K562 (cell line): ENCODE measurements around the gene LEAP2. TPM values are rescaled to one million over a fixed set of nuclear protein-coding genes. Genes with fewer than 3 reads are reported as not detected.

Experiments used
- ATAC-seq: fragments of 200-7000 bp; cut with Tn5 transposase; 3 replicates; pipeline ENCODE4 v1.9.1; 2020; ENCODE audit warnings: moderate library complexity
- BruUV-seq: library from RNA; stranded (reverse); fragments of 400-500 nt; replicated peaks from 2 replicates; lab custom pipeline; 2021; lab: Mats Ljungman, UMichigan
- CTCF ChIA-PET: fragments of 300-600 bp; formaldehyde crosslinking; extraction: SDS; loops from one replicate; lab custom pipeline; 2021; ENCODE audit warnings: low intra/inter-chr PET ratio; lab: Yijun Ruan, JAX
- POLR2A ChIA-PET: fragments of 300-600, 350-650 bp; sonication (Branson Sonifier 250); formaldehyde crosslinking; extraction: SDS; loops from one replicate; lab custom pipeline; 2021; ENCODE audit warnings: antibody characterized with exemption, inconsistent platforms; lab: Yijun Ruan, JAX
- DNase-seq, 4 experiments: peaks; one replicate each; pipeline versions ENCODE4 v3.0.0 to v3.0.0-alpha.2; 2011 to 2018; ENCODE audit warnings: low spot score in 3 of 4, mixed read lengths in 3 of 4; ENCODE audit errors: extremely low read depth in 1 of 4
- FAIRE-seq: peaks from 2 replicates; lab custom pipeline; 2011; peaks lifted over from hg19 to GRCh38; lab: Jason Lieb, UNC
- H2AFZ ChIP-seq: 2 replicates; pipeline ENCODE4 v1.6.0; 2011; ENCODE audit warnings: low read depth, low read length, control low read depth, inconsistent platforms
- H3K27ac ChIP-seq: fragments of 200-600 bp; 3 replicates; pipeline ENCODE4 v1.8.0; 2011; ENCODE audit warnings: low read depth, mild to moderate bottlenecking, control low read depth, inconsistent platforms, low read length, moderate library complexity, mixed read lengths; ENCODE audit errors: extremely low read depth
- H3K27me3 ChIP-seq, 2 experiments: fragments of 300-600 bp in 1 of 2; 2 replicates in 1 of 2; 3 replicates in 1 of 2; pipeline versions ENCODE4 v1.6.0 to v1.8.0; 2011; ENCODE audit warnings: inconsistent platforms in 2 of 2, low read length in 2 of 2, mild to moderate bottlenecking in 1 of 2, mixed read lengths in 1 of 2, moderate library complexity in 1 of 2; ENCODE audit not compliant: control insufficient read depth in 2 of 2, insufficient read depth in 2 of 2
- H3K36me3 ChIP-seq: fragments of 300-600 bp; 3 replicates; pipeline ENCODE4 v1.8.0; 2011; ENCODE audit warnings: mild to moderate bottlenecking, low read length, inconsistent platforms; ENCODE audit not compliant: control insufficient read depth, insufficient read depth
- H3K4me1 ChIP-seq, 2 experiments: fragments of 200-600 bp in 1 of 2; replicated peaks in 1 of 2; 2 replicates in 1 of 2; 3 replicates in 1 of 2; pipeline versions ENCODE4 v1.5.1 to v1.8.0; 2011; ENCODE audit warnings: inconsistent platforms in 2 of 2, low read length in 2 of 2, mild to moderate bottlenecking in 1 of 2, mixed read lengths in 1 of 2, moderate library complexity in 1 of 2; ENCODE audit not compliant: control insufficient read depth in 2 of 2, insufficient read depth in 2 of 2
- H3K4me2 ChIP-seq: 2 replicates; pipeline ENCODE4 v1.6.1; 2011; ENCODE audit warnings: low read length, control low read depth, inconsistent platforms, mixed read lengths; ENCODE audit not compliant: insufficient read depth
- H3K4me3 ChIP-seq: fragments of 200-600 bp; sonication (generic), shearing (Covaris generic); 2 replicates; pipeline ENCODE4 v1.5.1; 2016; ENCODE audit warnings: control low read depth, inconsistent platforms
- H3K79me2 ChIP-seq: fragments of 200-600 bp; 3 replicates; pipeline ENCODE4 v1.8.0; 2011; ENCODE audit warnings: low read length, inconsistent platforms; ENCODE audit not compliant: control insufficient read depth, insufficient read depth
- H3K9ac ChIP-seq, 2 experiments: 2 replicates each; pipeline versions ENCODE4 v1.6.0 to v1.6.1; 2011; ENCODE audit warnings: low read depth in 2 of 2, low read length in 2 of 2, control low read depth in 1 of 2, inconsistent platforms in 1 of 2, mild to moderate bottlenecking in 1 of 2, mixed read lengths in 1 of 2; ENCODE audit not compliant: insufficient read depth in 1 of 2
- H3K9me1 ChIP-seq: one replicate; pipeline ENCODE4 v1.6.0; 2011; ENCODE audit warnings: inconsistent platforms, mild to moderate bottlenecking, low read length, moderate library complexity; ENCODE audit not compliant: control insufficient read depth, insufficient read depth
- H3K9me3 ChIP-seq: replicated peaks from 2 replicates; pipeline ENCODE4 v1.5.1; 2011; ENCODE audit warnings: low read depth, low read length, inconsistent platforms; ENCODE audit not compliant: control insufficient read depth, insufficient read depth
- H4K20me1 ChIP-seq: replicated peaks from 2 replicates; pipeline ENCODE4 v1.6.1; 2011; ENCODE audit warnings: low read length, inconsistent platforms, mixed read lengths; ENCODE audit not compliant: control insufficient read depth, insufficient read depth
- AFF1 ChIP-seq, 2 experiments: fragments of 450-650 bp; IDR thresholded peaks; 2 replicates each; pipeline ENCODE4 v1.6.1; 2018; ENCODE audit warnings: mild to moderate bottlenecking in 2 of 2, low read depth in 1 of 2; ENCODE audit not compliant: partially characterized antibody in 2 of 2
- ATF3 ChIP-seq, 2 experiments: fragments of 450-650 bp in 1 of 2; sonication (generic) in 1 of 2; formaldehyde crosslinking in 1 of 2; IDR thresholded peaks in 1 of 2; conservative IDR thresholded peaks in 1 of 2; 2 replicates each; pipeline versions ENCODE4 v1.6.1 to v1.8.1; 2016 to 2023; ENCODE audit warnings: mild to moderate bottlenecking in 2 of 2, moderate library complexity in 2 of 2, inconsistent platforms in 1 of 2, missing genetic modification reagents in 1 of 2
- MCM3 ChIP-seq: fragments of 450-650 bp; IDR thresholded peaks from 2 replicates; pipeline ENCODE4 v1.6.1; 2016
- RBM14 ChIP-seq: fragments of 200-400 bp; formaldehyde crosslinking; IDR thresholded peaks from 2 replicates; pipeline ENCODE4 v1.6.1; 2018; ENCODE audit warnings: low read depth, mild to moderate bottlenecking, low read length, moderate library complexity, borderline replicate concordance; ENCODE audit not compliant: insufficient read depth
- RFX5 ChIP-seq: IDR thresholded peaks from 2 replicates; pipeline ENCODE4 v1.6.1; 2011; ENCODE audit warnings: low read depth, mild to moderate bottlenecking, improper control_type of control experiment, low read length
- SMAD4 ChIP-seq: fragments of 250-450 bp; sonication (Bioruptor Pico); conservative IDR thresholded peaks from 2 replicates; pipeline ENCODE4 v1.8.0; 2021; ENCODE audit warnings: inconsistent platforms, mild to moderate bottlenecking, moderate library complexity
- SMARCE1 ChIP-seq: fragments of 450-650 bp; IDR thresholded peaks from 2 replicates; pipeline ENCODE4 v1.7.1; 2016; ENCODE audit warnings: mild to moderate bottlenecking
- TCF3 ChIP-seq: sonication (generic); formaldehyde crosslinking; IDR thresholded peaks from 2 replicates; pipeline ENCODE4 v1.4.0; 2020; ENCODE audit warnings: mild to moderate bottlenecking, missing genetic modification reagents
- TOE1 ChIP-seq, 2 experiments: fragments of 450-650 bp in 1 of 2; sonication (generic) in 1 of 2; formaldehyde crosslinking in 1 of 2; IDR thresholded peaks; 2 replicates each; pipeline versions ENCODE4 v1.7.1 to v1.8.0; 2016 to 2022; ENCODE audit warnings: borderline replicate concordance in 2 of 2, mild to moderate bottlenecking in 2 of 2, antibody characterized with exemption in 1 of 2, inconsistent platforms in 1 of 2, low read depth in 1 of 2, missing genetic modification reagents in 1 of 2, moderate library complexity in 1 of 2
- ZKSCAN8 ChIP-seq: fragments of 200-800 bp; sonication (Bioruptor generic); IDR thresholded peaks from 2 replicates; pipeline ENCODE4 v1.6.1; 2016; ENCODE audit warnings: missing genetic modification characterization, missing compliant biosample characterization
- ZNF311 ChIP-seq: fragments of 250-450 bp; sonication (Bioruptor Pico); IDR thresholded peaks from 2 replicates; pipeline ENCODE4 v1.4.0; 2020; ENCODE audit warnings: mild to moderate bottlenecking, moderate library complexity
- WGBS: fragments of 100-300 bp; shearing (Covaris generic); methylation state at CpG from one replicate; pipeline ENCODE4 v1.1.6; 2016; ENCODE audit warnings: low coverage, mixed read lengths; ENCODE audit not compliant: insufficient coverage; ENCODE audit errors: missing lambda C conversion rate; 5-methylcytosine and 5-hydroxymethylcytosine counted together
- in situ Hi-C: fragments of 300-500 bp; cut with MboI; formaldehyde crosslinking; loops from 4 replicates; pipeline ENCODE4 v1.15.0; 2018; ENCODE audit warnings: inconsistent platforms, mixed read lengths
- intact Hi-C: fragments of 100-400 bp; cut with micrococcal nuclease; formaldehyde crosslinking; loops from 2 replicates; pipeline ENCODE4 v1.14.2; 2022
- polyA plus RNA-seq, 8 experiments: library from polyadenylated mRNA; depleted of rRNA in 4 of 8; stranded (reverse) in 5 of 8; unstranded in 3 of 8; fragments of >200 nt; fragmentation: Nextera tagmentation in 2 of 8; fragmentation: Illumina TruSeq in 1 of 8; extraction: Ambion mirVana in 2 of 8; extraction: Trizol in 1 of 8; gene quantifications; 2 replicates each; pipeline versions ENCODE4 v1.2.1 to v1.2.3, GENCODE V29; 2011 to 2014; ENCODE audit warnings: inconsistent platforms in 1 of 8, missing spikeins in 1 of 8
- total RNA-seq, 7 experiments: library from RNA; depleted of rRNA in 6 of 7; stranded (reverse); fragments of >200 nt in 6 of 7; fragmentation: Illumina TruSeq in 2 of 7; extraction: Trizol in 2 of 7; gene quantifications; 2 replicates each; pipeline versions ENCODE4 v1.2.1 to v1.2.3, GENCODE V29; 2011 to 2021; ENCODE audit warnings: low replicate concordance in 1 of 7
- TF ChIP-seq, protein P1 (sequence below): sonication (generic); formaldehyde crosslinking; IDR thresholded peaks from 2 replicates; pipeline ENCODE4 v1.8.1; 2023; ENCODE audit warnings: mild to moderate bottlenecking, missing genetic modification reagents

Gene LEAP2
- total and polyA plus RNA-seq, 9 of the 15 experiments (the other 6 are each of a cell fraction or from before 2014, with no cell fraction given) = 1.1 to 5.6 (median 2.5) TPM

- TF ChIP-seq ZNF311 (no peak), TOE1 (IDR thresholded peaks at IDR 0.05; ENCODE audit: borderline replicate concordance) (no peak), TOE1 (CRISPR knock-in tag; IDR thresholded peaks at IDR 0.05; ENCODE audit: borderline replicate concordance, low read depth) (no peak), ATF3 (IDR thresholded peaks at IDR 0.05) (peak; percentile 67), ATF3 (CRISPR knock-in tag; conservative IDR thresholded peaks at IDR 0.05) (no peak)
Measured at GRCh38 chr5:132907161-132907560, 33.7 kb downstream of the LEAP2 start (continued).

DNA sequence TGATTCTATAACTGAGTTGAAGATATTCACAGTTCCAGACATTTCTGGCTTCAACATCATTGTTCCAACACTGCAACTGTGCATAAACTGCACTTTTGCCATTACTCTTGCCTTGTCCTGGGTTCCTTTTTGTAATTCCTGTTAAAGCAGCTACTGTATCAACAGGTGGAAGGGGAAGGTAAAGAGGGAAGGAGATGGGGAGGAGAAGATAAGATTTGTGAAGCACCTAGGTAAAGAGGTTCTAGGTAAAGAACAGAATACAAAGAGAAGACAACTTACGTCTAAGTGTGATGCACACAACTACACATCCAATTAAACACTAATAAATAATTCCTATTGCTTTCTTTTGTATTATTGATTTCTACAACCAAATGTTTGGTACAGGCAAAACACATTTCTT lies 36.2 kb downstream of the LEAP2 start:
- Histone ChIP-seq H3K4me1 (peaks cover 0 to 10% of the 10 kb centered on the region in 2 experiments; a peak in 2 of 5 replicates), H3K79me2 (peaks cover 11% of the 10 kb centered on the region; the same call in 2 of the 3 replicates), H3K9ac (no peak overlapping the region), H3K9me1 (no peaks in the 10 kb centered on the region), H2AFZ (no peak overlapping the region), H3K9me3 (no peaks in the 10 kb centered on the region), H4K20me1 (no peaks in the 10 kb centered on the region), H3K4me3 (no peak overlapping the region), H3K4me2 (no peak overlapping the region), H3K36me3 (peaks cover 36% of the 10 kb centered on the region; the same call in 2 of the 3 replicates), H3K27me3 (no peaks in the 10 kb centered on the region), H3K27ac (no peak overlapping the region)
- FAIRE-seq = no peak
- WGBS = 100% methylated on average over 1 of the region's 1 CpG
- POLR2A ChIA-PET = interaction anchor here (0.5 kb wide), 1 partner anchor 216 kb away, joined by 4 read pairs; no protein-coding TSS in a partner anchor
- in situ Hi-C loops (loop anchor here (10.0 kb wide), 1 partner anchor 1735 kb away; the partner anchor contains the start of gene SEC24A), intact Hi-C loops (no loop called here)
- CTCF ChIA-PET = no interaction called here
- BruUV-seq = no TSS peak
- no peak for ATAC-seq
- no peak for DNase-seq
- TF ChIP-seq SMAD4 (CRISPR knock-in tag) (no peak), ZKSCAN8 (CRISPR knock-in tag) (no peak), SMARCE1 (no peak), MCM3 (no peak), ZNF311 (no peak), TCF3 (CRISPR knock-in tag) (no peak), RBM14 (no peak), RFX5 (no peak), AFF1 (IDR thresholded peaks at IDR 0.05; ENCODE audit: low read depth in 1 of 2, partially characterized antibody in 2 of 2) (no peak)
- TF ChIP-seq, protein P1, sequence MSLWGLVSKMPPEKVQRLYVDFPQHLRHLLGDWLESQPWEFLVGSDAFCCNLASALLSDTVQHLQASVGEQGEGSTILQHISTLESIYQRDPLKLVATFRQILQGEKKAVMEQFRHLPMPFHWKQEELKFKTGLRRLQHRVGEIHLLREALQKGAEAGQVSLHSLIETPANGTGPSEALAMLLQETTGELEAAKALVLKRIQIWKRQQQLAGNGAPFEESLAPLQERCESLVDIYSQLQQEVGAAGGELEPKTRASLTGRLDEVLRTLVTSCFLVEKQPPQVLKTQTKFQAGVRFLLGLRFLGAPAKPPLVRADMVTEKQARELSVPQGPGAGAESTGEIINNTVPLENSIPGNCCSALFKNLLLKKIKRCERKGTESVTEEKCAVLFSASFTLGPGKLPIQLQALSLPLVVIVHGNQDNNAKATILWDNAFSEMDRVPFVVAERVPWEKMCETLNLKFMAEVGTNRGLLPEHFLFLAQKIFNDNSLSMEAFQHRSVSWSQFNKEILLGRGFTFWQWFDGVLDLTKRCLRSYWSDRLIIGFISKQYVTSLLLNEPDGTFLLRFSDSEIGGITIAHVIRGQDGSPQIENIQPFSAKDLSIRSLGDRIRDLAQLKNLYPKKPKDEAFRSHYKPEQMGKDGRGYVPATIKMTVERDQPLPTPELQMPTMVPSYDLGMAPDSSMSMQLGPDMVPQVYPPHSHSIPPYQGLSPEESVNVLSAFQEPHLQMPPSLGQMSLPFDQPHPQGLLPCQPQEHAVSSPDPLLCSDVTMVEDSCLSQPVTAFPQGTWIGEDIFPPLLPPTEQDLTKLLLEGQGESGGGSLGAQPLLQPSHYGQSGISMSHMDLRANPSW = no peak
